GM18505 (cell line): ENCODE data around the gene BNIPL.

Experiments used
- ATAC-seq: cut with Tn5 transposase; IDR thresholded peaks from one replicate; pipeline ENCODE4 v1.9.1; 2021; ENCODE audit not compliant: unreplicated experiment
- POLR2A ChIP-seq: IDR thresholded peaks from 4 replicates; pipeline ENCODE4 v1.6.1; 2011; ENCODE audit warnings: borderline replicate concordance; ENCODE audit not compliant: insufficient read depth, insufficient read length; ENCODE audit errors: extremely low read depth

The BNIPL gene

GRCh38 chr1:151059109-151060006, 23.0 kb downstream of the BNIPL start, which contains the start of gene CDC42SE1:
Gene CDC42SE1 (minus strand): TSS chr1:151059622. CDS start chr1:151055730, 3,892 bp downstream.
- TF ChIP-seq POLR2A, result peak; percentile 91
- peak; percentile 73 for ATAC-seq

GRCh38 chr1:151060007-151060656, 23.7 kb downstream of the BNIPL start, which contains the start of gene MLLT11:
Gene MLLT11 (plus strand): TSS chr1:151060397. CDS start chr1:151067225, 6,828 bp downstream.
- TF ChIP-seq POLR2A, result no peak
- ATAC-seq, result no peak

- no peak for TF ChIP-seq POLR2A
- no peak for ATAC-seq
Measured at GRCh38 chr1:151060657-151061421, 24.5 kb downstream of the BNIPL start.

- ATAC-seq, result no peak
- no peak for TF ChIP-seq POLR2A
Measured at GRCh38 chr1:151061704-151062103, 25.3 kb downstream of the BNIPL start.

- TF ChIP-seq POLR2A, result no peak
- no peak for ATAC-seq
Measured at GRCh38 chr1:151062741-151063371, 26.5 kb downstream of the BNIPL start.

- TF ChIP-seq POLR2A, result no peak
- ATAC-seq, result no peak
Measured at GRCh38 chr1:151065089-151065645, 28.8 kb downstream of the BNIPL start.

- no peak for ATAC-seq
- TF ChIP-seq POLR2A, result no peak
Measured at GRCh38 chr1:151067185-151067584, 30.8 kb downstream of the BNIPL start.

- no peak for ATAC-seq
- TF ChIP-seq POLR2A, result no peak
Measured at GRCh38 chr1:151069103-151069486, 32.7 kb downstream of the BNIPL start.

GRCh38 chr1:151070474-151071276, 34.3 kb downstream of the BNIPL start, which contains the start of gene GABPB2:
Gene GABPB2 (plus strand): TSS chr1:151070761. CDS start chr1:151088190, 17,429 bp downstream.
- TF ChIP-seq POLR2A, result peak; percentile 69
- ATAC-seq, result peak; percentile 82

- no peak for TF ChIP-seq POLR2A
- no peak for ATAC-seq
Measured at GRCh38 chr1:151072224-151072623, 35.8 kb downstream of the BNIPL start.

- TF ChIP-seq POLR2A, result no peak
- no peak for ATAC-seq
Measured at GRCh38 chr1:151085953-151086559, 49.7 kb downstream of the BNIPL start.
